DND-41 (cell line): ENCODE measurements around the gene TBC1D19.

Source experiments
- ATAC-seq: fragments of 200-7000 bp; cut with Tn5 transposase; 3 replicates; pipeline ENCODE4 v1.9.1; 2021; ENCODE audit warnings: low read depth; ENCODE audit not compliant: insufficient read depth
- DNase-seq: peaks from one replicate; pipeline ENCODE4 v3.0.0-alpha.2; 2020
- H2AFZ ChIP-seq: 2 replicates; pipeline ENCODE4 v1.6.0; 2012; ENCODE audit warnings: low read depth, low read length
- H3K27ac ChIP-seq: 2 replicates; pipeline ENCODE4 v1.5.1; 2012; ENCODE audit warnings: low read length, inconsistent platforms
- H3K27me3 ChIP-seq: fragments of 200-600 bp; sonication (generic); 2 replicates; pipeline ENCODE4 v1.6.0; 2012; ENCODE audit warnings: low read length, mild to moderate bottlenecking, inconsistent platforms; ENCODE audit not compliant: insufficient read depth, poor library complexity
- H3K36me3 ChIP-seq: 2 replicates; pipeline ENCODE4 v1.5.1; 2012; ENCODE audit warnings: low read length, inconsistent platforms; ENCODE audit not compliant: insufficient read depth
- H3K4me1 ChIP-seq: 2 replicates; pipeline ENCODE4 v1.5.1; 2012; ENCODE audit warnings: mild to moderate bottlenecking, low read length; ENCODE audit not compliant: insufficient read depth
- H3K4me2 ChIP-seq: 2 replicates; pipeline ENCODE4 v1.6.0; 2012; ENCODE audit warnings: mild to moderate bottlenecking, moderate library complexity, low read length, inconsistent platforms; ENCODE audit not compliant: insufficient read depth
- H3K4me3 ChIP-seq, 2 experiments: fragments of 200-600 bp in 1 of 2; shearing (Covaris generic) in 1 of 2; 2 replicates each; pipeline ENCODE4 v1.5.1; 2012 to 2016; ENCODE audit warnings: inconsistent platforms in 2 of 2, low read length in 2 of 2, mild to moderate bottlenecking in 2 of 2, low read depth in 1 of 2, moderate library complexity in 1 of 2
- H3K79me2 ChIP-seq: 2 replicates; pipeline ENCODE4 v1.6.0; 2012; ENCODE audit warnings: low read length, inconsistent platforms; ENCODE audit not compliant: insufficient read depth
- H3K9ac ChIP-seq: 2 replicates; pipeline ENCODE4 v1.6.0; 2012; ENCODE audit warnings: low read depth, mild to moderate bottlenecking, inconsistent platforms, low read length, moderate library complexity
- H3K9me3 ChIP-seq: 2 replicates; pipeline ENCODE4 v1.5.1; 2012; ENCODE audit warnings: low read length, moderate library complexity, mild to moderate bottlenecking, inconsistent platforms; ENCODE audit not compliant: insufficient read depth, severe bottlenecking
- H4K20me1 ChIP-seq: 2 replicates; pipeline ENCODE4 v1.6.0; 2012; ENCODE audit warnings: low read length; ENCODE audit not compliant: insufficient read depth
- EZH2 ChIP-seq: IDR thresholded peaks from 3 replicates; pipeline ENCODE4 v1.6.1; 2012; ENCODE audit warnings: borderline replicate concordance, low read depth, mild to moderate bottlenecking, moderate library complexity, low read length, inconsistent platforms; ENCODE audit not compliant: severe bottlenecking
- TF ChIP-seq, protein P1 (sequence below): IDR thresholded peaks from 2 replicates; pipeline ENCODE4 v1.5.1; 2012; ENCODE audit warnings: borderline replicate concordance, low read length, moderate library complexity, mild to moderate bottlenecking; ENCODE audit not compliant: poor library complexity, severe bottlenecking; ENCODE audit errors: extremely low read depth

Gene TBC1D19

DNA sequence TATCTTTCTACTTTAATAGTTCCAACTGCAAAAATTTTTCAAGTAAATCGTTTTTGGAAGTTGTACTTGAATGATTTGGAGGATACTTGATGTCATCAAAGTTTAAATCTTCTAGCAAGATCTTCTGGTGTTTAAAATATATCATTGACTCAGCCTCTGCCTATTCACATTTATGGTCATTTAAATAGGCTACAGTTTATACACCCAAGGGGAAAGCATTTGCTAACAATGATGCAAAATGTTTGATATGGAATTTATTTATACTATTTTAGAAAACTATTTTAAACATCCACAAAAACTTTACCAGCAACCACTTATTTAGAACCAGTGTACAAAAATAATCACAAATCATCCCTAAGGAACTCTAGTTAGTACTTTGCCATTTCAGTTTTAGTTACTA, 153.5 kb downstream of the TBC1D19 start:
- no peak overlapping the region for H3K27ac ChIP-seq
- no peak for TF ChIP-seq EZH2
- TF ChIP-seq, protein P1, sequence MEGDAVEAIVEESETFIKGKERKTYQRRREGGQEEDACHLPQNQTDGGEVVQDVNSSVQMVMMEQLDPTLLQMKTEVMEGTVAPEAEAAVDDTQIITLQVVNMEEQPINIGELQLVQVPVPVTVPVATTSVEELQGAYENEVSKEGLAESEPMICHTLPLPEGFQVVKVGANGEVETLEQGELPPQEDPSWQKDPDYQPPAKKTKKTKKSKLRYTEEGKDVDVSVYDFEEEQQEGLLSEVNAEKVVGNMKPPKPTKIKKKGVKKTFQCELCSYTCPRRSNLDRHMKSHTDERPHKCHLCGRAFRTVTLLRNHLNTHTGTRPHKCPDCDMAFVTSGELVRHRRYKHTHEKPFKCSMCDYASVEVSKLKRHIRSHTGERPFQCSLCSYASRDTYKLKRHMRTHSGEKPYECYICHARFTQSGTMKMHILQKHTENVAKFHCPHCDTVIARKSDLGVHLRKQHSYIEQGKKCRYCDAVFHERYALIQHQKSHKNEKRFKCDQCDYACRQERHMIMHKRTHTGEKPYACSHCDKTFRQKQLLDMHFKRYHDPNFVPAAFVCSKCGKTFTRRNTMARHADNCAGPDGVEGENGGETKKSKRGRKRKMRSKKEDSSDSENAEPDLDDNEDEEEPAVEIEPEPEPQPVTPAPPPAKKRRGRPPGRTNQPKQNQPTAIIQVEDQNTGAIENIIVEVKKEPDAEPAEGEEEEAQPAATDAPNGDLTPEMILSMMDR, result no peak

GRCh38 chr4:26741491-26741871, 157.6 kb downstream of the TBC1D19 start:
- H3K4me1 ChIP-seq, result no peaks in the 10 kb centered on the region
- TF ChIP-seq, protein P1, result no peak
- no peak for TF ChIP-seq EZH2
- H3K9ac ChIP-seq, result no peak overlapping the region
- H3K27me3 ChIP-seq, result no peaks in the 10 kb centered on the region
- H3K27ac ChIP-seq, result no peak overlapping the region
- DNase-seq, result no peak
- H3K4me2 ChIP-seq, result no peak overlapping the region
- no peaks in the 10 kb centered on the region for H3K9me3 ChIP-seq
- peaks cover 3% of the 10 kb centered on the region; the same call in 1 of the 2 replicates for H3K36me3 ChIP-seq
- no peaks in the 10 kb centered on the region for H3K79me2 ChIP-seq
- no peak for ATAC-seq
- no peaks in the 10 kb centered on the region for H4K20me1 ChIP-seq
- no peak overlapping the region for H2AFZ ChIP-seq
- H3K4me3 ChIP-seq, result no peak overlapping the region

More for the DNA sequence above, 153.5 kb downstream of the TBC1D19 start:
- H3K4me1 ChIP-seq, result no peaks in the 10 kb centered on the region
- DNase-seq (no peak), ATAC-seq (no peak)
- no peaks in the 10 kb centered on the region for H4K20me1 ChIP-seq
- no peaks in the 10 kb centered on the region for H3K27me3 ChIP-seq
- H3K9me3 ChIP-seq, result no peaks in the 10 kb centered on the region
- H3K4me3 ChIP-seq, result no peak overlapping the region
- H3K4me2 ChIP-seq, result no peak overlapping the region
- H3K79me2 ChIP-seq, result no peaks in the 10 kb centered on the region
- H3K36me3 ChIP-seq, result no peaks in the 10 kb centered on the region
- H2AFZ ChIP-seq, result no peak overlapping the region
- H3K9ac ChIP-seq, result no peak overlapping the region

DNA sequence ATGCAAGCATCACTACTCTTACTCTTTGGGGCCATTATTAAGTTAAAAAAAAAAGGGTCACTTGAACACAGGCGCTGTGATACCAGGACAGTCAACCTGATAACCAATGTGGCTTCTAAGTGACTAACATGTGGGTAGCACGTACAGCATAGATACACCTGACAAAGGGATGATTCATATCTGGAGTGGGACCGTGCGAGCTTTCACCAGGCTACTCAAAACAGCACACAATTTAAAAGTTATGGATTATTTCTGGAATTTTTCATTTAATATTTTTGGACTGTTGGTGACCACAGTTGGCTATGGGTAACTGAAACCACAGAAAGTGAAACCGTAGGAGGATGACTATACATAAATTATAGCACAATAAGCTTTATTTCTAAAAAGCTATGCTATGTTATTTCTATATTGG, 162.9 kb downstream of the TBC1D19 start:
- H3K4me3 ChIP-seq, result no peak overlapping the region
- peaks cover 3% of the 10 kb centered on the region; the same call in 1 of the 2 replicates for H3K36me3 ChIP-seq
- ATAC-seq, result no peak
- H2AFZ ChIP-seq, result no peak overlapping the region
- TF ChIP-seq, protein P1, result no peak
- no peak for TF ChIP-seq EZH2
- no peaks in the 10 kb centered on the region for H3K79me2 ChIP-seq
- no peak overlapping the region for H3K9ac ChIP-seq
- no peak for DNase-seq
- no peaks in the 10 kb centered on the region for H3K27me3 ChIP-seq
- H4K20me1 ChIP-seq, result no peaks in the 10 kb centered on the region
- no peak overlapping the region for H3K27ac ChIP-seq
- no peaks in the 10 kb centered on the region for H3K9me3 ChIP-seq
- no peak overlapping the region for H3K4me2 ChIP-seq
- no peaks in the 10 kb centered on the region for H3K4me1 ChIP-seq

DNA sequence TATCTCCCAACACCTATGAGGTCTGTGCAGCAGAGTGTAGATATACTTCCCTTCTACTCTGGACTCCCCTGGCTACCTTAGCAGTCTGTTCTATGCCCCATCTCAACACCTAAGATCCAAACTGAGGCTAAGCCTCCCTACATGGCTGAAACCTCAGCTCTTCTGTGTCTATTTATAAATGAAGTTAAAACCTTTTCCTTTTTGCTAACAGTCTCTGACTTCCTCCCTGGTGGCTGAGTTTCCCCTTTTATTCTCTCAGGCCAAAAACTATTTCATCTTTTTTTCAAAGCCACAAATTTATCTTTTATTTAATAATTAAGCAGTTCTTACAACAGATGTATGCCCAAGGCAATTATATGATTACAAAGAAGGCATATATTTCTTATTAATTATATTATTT, 164.9 kb downstream of the TBC1D19 start:
- Histone ChIP-seq H3K79me2 (no peaks in the 10 kb centered on the region), H3K9me3 (no peaks in the 10 kb centered on the region), H3K4me3 (no peak overlapping the region), H4K20me1 (no peaks in the 10 kb centered on the region), H3K4me1 (no peaks in the 10 kb centered on the region), H2AFZ (no peak overlapping the region), H3K36me3 (peaks cover 3% of the 10 kb centered on the region; the same call in 1 of the 2 replicates), H3K9ac (no peak overlapping the region), H3K4me2 (no peak overlapping the region), H3K27ac (no peak overlapping the region), H3K27me3 (no peaks in the 10 kb centered on the region)
- DNase-seq (no peak), ATAC-seq (no peak)
- no peak for TF ChIP-seq EZH2
- TF ChIP-seq, protein P1, result no peak
